Activated CD8-positive, alpha-beta T cell treated with anti-CD3 and anti-CD28 coated beads for 36 hours (primary cell): ENCODE results near the gene IQSEC3. TPM values are rescaled to one million over a fixed set of nuclear protein-coding genes. Genes with fewer than 3 reads are reported as not detected.

ENCODE experiments used
- ATAC-seq: fragments of 200-7000 bp; cut with Tn5 transposase; one replicate; pipeline ENCODE4 v1.10.0; 2021; ENCODE audit warnings: mild to moderate bottlenecking, moderate library complexity
- CTCF ChIA-PET: fragments of 350-600 bp; sonication (Branson Sonifier 250); formaldehyde crosslinking; loops from one replicate; lab custom pipeline; 2021; ENCODE audit warnings: antibody characterized with exemption; lab: Charles Lee
- POLR2A ChIA-PET: fragments of 350-600 bp; sonication (Branson Sonifier 250); formaldehyde crosslinking; loops from one replicate; lab custom pipeline; 2021; ENCODE audit warnings: antibody characterized with exemption; lab: Charles Lee
- DNase-seq: peaks from one replicate; pipeline ENCODE4 v3.0.0-alpha.2; 2020
- H3K27ac Mint-ChIP-seq: one replicate; pipeline ENCODE4 v1.8.0; 2021; ENCODE audit warnings: mild to moderate bottlenecking, mixed read lengths
- H3K27me3 Mint-ChIP-seq: one replicate; pipeline ENCODE4 v1.8.0; 2021; ENCODE audit warnings: mixed read lengths
- H3K36me3 Mint-ChIP-seq: one replicate; pipeline ENCODE4 v1.8.0; 2021; ENCODE audit warnings: low read depth, mixed read lengths
- H3K4me1 Mint-ChIP-seq: one replicate; pipeline ENCODE4 v1.8.0; 2021; ENCODE audit warnings: low read depth, mixed read lengths
- H3K4me3 Mint-ChIP-seq: one replicate; pipeline ENCODE4 v1.8.0; 2021; ENCODE audit warnings: mild to moderate bottlenecking, moderate library complexity, mixed read lengths
- H3K9me3 Mint-ChIP-seq: one replicate; pipeline ENCODE4 v1.8.0; 2021; ENCODE audit warnings: mixed read lengths
- CTCF ChIP-seq: fragments of 200-600 bp; IDR thresholded peaks from one replicate; pipeline ENCODE4 v1.8.0; 2022; ENCODE audit warnings: antibody characterized with exemption, mild to moderate bottlenecking
- intact Hi-C: fragments of 100-400 bp; cut with micrococcal nuclease; formaldehyde crosslinking; loops from one replicate; pipeline ENCODE4 v1.10.0; 2022
- total RNA-seq, 2 experiments: library from RNA; stranded (reverse); gene quantifications; one replicate each; pipeline ENCODE4 v1.2.3, GENCODE V29; 2021

The IQSEC3 gene
- total RNA-seq, 2 experiments from 2014 or later = 2.5 to 2.7 TPM

GRCh38 chr12:208813-209212, 142.2 kb downstream of the IQSEC3 start:
- Mint-ChIP-seq H3K9me3 (no peaks in the 10 kb centered on the region), H3K4me1 (peaks cover 5% of the 10 kb centered on the region), H3K27ac (no peak overlapping the region), H3K27me3 (peaks cover 42% of the 10 kb centered on the region), H3K4me3 (no peak overlapping the region), H3K36me3 (no peaks in the 10 kb centered on the region)
- ATAC-seq = no peak
- DNase-seq = no peak
- ChIA-PET POLR2A (no interaction called here), CTCF (interaction anchor here (1.6 to 3.5 kb wide), 2 partner anchors 11 to 20 kb away, joined by 6 to 18 read pairs; no protein-coding TSS in a partner anchor)
- TF ChIP-seq CTCF = no peak
- intact Hi-C loops = no loop called here

- intact Hi-C loops = no loop called here
- CTCF ChIA-PET = interaction anchor here (1.6 to 3.5 kb wide), 2 partner anchors 11 to 20 kb away, joined by 6 to 18 read pairs; no protein-coding TSS in a partner anchor
- Mint-ChIP-seq H3K4me1 (peaks cover 5% of the 10 kb centered on the region), H3K27ac (no peak overlapping the region), H3K27me3 (peaks cover 42% of the 10 kb centered on the region), H3K9me3 (no peaks in the 10 kb centered on the region), H3K36me3 (no peaks in the 10 kb centered on the region), H3K4me3 (no peak overlapping the region)
- POLR2A ChIA-PET = no interaction called here
- no peak for ATAC-seq
- DNase-seq = no peak
- TF ChIP-seq CTCF = no peak
Measured at GRCh38 chr12:209246-209645, 142.7 kb downstream of the IQSEC3 start.

- H3K36me3 Mint-ChIP-seq = no peaks in the 10 kb centered on the region
- no peak overlapping the region for H3K27ac Mint-ChIP-seq
- ChIA-PET POLR2A (no interaction called here), CTCF (interaction anchor here (1.6 to 3.5 kb wide), 2 partner anchors 10 to 21 kb away, joined by 6 to 18 read pairs; no protein-coding TSS in a partner anchor)
- H3K4me3 Mint-ChIP-seq = no peak overlapping the region
- no peaks in the 10 kb centered on the region for H3K9me3 Mint-ChIP-seq
- no peak for ATAC-seq
- no peak for DNase-seq
- TF ChIP-seq CTCF = no peak
- peaks cover 5% of the 10 kb centered on the region for H3K4me1 Mint-ChIP-seq
- intact Hi-C loops = no loop called here
- H3K27me3 Mint-ChIP-seq = peaks cover 38% of the 10 kb centered on the region
Measured at GRCh38 chr12:209851-210250, 143.3 kb downstream of the IQSEC3 start.

GRCh38 chr12:210277-211141, 143.9 kb downstream of the IQSEC3 start:
- peaks cover 5% of the 10 kb centered on the region for H3K4me1 Mint-ChIP-seq
- intact Hi-C loops = no loop called here
- TF ChIP-seq CTCF = no peak
- DNase-seq = no peak
- CTCF ChIA-PET = interaction anchor here (1.6 to 3.5 kb wide), 2 partner anchors 9 to 21 kb away, joined by 6 to 18 read pairs; no protein-coding TSS in a partner anchor
- H3K4me3 Mint-ChIP-seq = no peak overlapping the region
- H3K9me3 Mint-ChIP-seq = no peaks in the 10 kb centered on the region
- no peak for ATAC-seq
- H3K27ac Mint-ChIP-seq = no peak overlapping the region
- POLR2A ChIA-PET = no interaction called here
- no peaks in the 10 kb centered on the region for H3K36me3 Mint-ChIP-seq
- peaks cover 33% of the 10 kb centered on the region for H3K27me3 Mint-ChIP-seq

GRCh38 chr12:211142-211465, 144.5 kb downstream of the IQSEC3 start:
- ATAC-seq (no peak), DNase-seq (no peak)
- Mint-ChIP-seq H3K27ac (no peak overlapping the region), H3K36me3 (no peaks in the 10 kb centered on the region), H3K4me3 (no peak overlapping the region), H3K27me3 (peaks cover 30% of the 10 kb centered on the region), H3K4me1 (peaks cover 5% of the 10 kb centered on the region), H3K9me3 (no peaks in the 10 kb centered on the region)
- intact Hi-C loops = no loop called here
- CTCF ChIA-PET = interaction anchor here (3.5 kb wide), 1 partner anchor 9 kb away, joined by 18 read pairs; no protein-coding TSS in a partner anchor
- TF ChIP-seq CTCF = no peak
- POLR2A ChIA-PET = no interaction called here
